ENCODE results near the gene IGSF6.

The IGSF6 gene

DNA sequence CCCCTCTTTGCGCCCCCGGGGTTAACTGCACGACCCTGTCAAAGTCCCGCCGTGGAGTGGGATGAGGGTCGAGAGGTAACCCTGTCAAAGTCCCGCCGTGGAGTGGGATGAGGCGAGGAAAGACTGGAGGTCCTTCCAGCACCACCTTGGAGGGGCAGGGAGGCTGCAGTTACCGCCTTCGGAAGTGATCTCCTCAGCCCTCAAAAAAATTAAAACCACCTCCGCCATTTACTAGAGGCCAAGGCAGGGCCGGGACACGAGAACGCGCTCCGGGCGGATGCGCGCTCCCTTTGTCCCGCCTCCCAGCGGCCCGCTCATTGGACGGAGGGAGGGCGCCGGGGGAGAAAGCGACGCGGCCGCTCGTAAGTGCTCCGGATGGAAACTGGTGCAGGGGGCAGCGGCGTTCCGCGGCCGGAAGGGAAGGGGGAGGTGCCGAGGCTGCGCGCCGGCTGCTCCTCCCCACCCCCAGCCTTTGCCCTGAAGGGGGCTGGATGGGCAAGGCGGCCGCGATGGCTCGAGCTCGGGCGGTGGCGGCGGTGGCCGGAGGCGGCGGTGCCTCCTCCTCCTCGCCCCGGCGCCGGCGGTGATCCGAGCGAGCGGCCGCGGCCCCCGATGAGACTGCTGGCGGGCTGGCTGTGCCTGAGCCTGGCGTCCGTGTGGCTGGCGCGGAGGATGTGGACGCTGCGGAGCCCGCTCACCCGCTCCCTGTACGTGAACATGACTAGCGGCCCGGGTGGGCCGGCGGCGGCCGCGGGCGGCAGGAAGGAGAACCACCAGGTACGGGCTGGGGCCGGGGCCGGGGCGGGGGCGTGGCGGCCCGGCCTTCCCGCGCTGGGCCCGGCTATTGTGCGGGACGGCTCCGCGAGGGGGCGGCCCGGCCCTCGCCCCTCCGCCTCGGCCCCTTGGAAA, 53.0 kb downstream of the IGSF6 start, which contains the start of gene METTL9:
METTL9 (plus strand) TSS at position 456 of the 909 bp plus-strand sequence; CDS start at position 613, 157 bp downstream.
- peak within 1 kb of the TSS; percentile 77 for H3K4me3 ChIP-seq (ENCODE audit: control insufficient read depth, low read depth, low read length)
- TF ChIP-seq, protein P1, sequence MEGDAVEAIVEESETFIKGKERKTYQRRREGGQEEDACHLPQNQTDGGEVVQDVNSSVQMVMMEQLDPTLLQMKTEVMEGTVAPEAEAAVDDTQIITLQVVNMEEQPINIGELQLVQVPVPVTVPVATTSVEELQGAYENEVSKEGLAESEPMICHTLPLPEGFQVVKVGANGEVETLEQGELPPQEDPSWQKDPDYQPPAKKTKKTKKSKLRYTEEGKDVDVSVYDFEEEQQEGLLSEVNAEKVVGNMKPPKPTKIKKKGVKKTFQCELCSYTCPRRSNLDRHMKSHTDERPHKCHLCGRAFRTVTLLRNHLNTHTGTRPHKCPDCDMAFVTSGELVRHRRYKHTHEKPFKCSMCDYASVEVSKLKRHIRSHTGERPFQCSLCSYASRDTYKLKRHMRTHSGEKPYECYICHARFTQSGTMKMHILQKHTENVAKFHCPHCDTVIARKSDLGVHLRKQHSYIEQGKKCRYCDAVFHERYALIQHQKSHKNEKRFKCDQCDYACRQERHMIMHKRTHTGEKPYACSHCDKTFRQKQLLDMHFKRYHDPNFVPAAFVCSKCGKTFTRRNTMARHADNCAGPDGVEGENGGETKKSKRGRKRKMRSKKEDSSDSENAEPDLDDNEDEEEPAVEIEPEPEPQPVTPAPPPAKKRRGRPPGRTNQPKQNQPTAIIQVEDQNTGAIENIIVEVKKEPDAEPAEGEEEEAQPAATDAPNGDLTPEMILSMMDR (IDR thresholded peaks at IDR 0.05; ENCODE audit: control insufficient read depth, insufficient read depth, low read depth, low read length, missing control alignments), result no peak
- DNase-seq (ENCODE audit: low read depth), result peak; percentile 66

DNA sequence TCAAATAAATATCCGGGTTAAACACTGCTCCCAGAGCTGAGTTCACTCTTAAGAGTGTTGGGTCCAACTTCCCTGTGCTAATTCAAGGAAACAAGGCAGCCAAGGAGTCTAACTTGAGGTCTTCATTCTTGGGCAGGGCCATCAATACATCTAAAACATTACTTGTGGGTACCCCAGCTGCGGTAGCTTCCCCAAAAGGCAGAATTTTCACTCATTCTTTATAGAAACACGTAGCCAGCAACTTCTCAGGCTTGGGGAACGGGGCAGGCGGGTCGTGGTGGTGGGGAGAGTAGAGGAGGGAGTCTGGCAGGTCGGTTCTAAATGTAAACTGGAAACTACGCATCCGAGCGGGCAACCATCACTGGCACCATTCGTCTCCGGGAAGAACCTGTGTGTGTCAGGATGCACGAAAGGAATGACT, 53.7 kb downstream of the IGSF6 start:
- H3K4me3 ChIP-seq (ENCODE audit: control insufficient read depth, low read depth, low read length), result peak overlapping the region; percentile 77
- TF ChIP-seq, protein P1 (IDR thresholded peaks at IDR 0.05; ENCODE audit: control insufficient read depth, insufficient read depth, low read depth, low read length, missing control alignments), result no peak
- DNase-seq (ENCODE audit: low read depth), result no peak

DNA sequence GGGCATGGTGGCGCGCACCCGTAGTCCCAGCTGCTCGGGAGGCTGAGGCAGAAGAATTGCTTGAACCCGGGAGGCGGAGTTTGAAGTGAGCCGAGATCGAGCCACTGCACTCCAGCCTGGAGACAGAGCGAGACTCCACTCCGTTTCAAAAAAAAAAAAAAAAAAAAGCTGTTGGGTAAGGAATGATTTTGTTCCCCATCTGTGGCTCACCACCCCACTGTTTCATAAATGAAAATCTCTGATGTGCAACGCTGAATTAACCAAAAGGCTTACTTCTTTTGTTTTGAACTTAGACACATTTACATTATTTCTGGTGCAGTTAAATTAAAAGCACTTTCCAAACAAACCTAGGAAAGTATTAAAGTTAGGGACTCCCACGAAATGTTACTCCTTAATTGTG, 54.2 kb downstream of the IGSF6 start:
- TF ChIP-seq, protein P1 (IDR thresholded peaks at IDR 0.05; ENCODE audit: control insufficient read depth, insufficient read depth, low read depth, low read length, missing control alignments), result no peak
- no peak for DNase-seq (ENCODE audit: low read depth)
- no peak overlapping the region for H3K4me3 ChIP-seq (ENCODE audit: control insufficient read depth, low read depth, low read length)

DNA sequence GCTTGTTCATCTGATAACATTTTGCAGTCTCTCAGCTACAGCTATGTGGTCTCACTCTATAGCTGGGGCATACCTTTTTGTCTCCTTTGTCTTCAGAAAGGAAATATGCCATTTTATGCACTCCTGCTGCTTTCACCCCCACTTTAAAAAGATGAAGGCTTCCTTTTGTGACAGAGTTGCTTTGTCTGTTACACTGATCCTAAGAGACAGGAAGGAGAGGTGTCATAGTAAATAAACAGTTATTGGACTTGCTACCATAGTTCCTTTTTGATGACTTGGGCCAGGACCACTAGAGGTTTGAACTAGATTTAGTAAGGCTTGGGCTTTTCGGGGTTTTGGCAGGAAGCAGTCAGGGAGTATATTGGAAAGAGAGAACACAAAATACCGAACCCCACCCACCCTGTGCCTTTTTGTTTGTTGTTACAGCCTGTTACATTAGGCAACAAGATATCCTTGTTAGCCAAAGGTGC, 54.8 kb downstream of the IGSF6 start:
- H3K4me3 ChIP-seq (ENCODE audit: control insufficient read depth, low read depth, low read length), result no peak overlapping the region
- TF ChIP-seq, protein P1 (IDR thresholded peaks at IDR 0.05; ENCODE audit: control insufficient read depth, insufficient read depth, low read depth, low read length, missing control alignments), result no peak
- no peak for DNase-seq (ENCODE audit: low read depth)

DNA sequence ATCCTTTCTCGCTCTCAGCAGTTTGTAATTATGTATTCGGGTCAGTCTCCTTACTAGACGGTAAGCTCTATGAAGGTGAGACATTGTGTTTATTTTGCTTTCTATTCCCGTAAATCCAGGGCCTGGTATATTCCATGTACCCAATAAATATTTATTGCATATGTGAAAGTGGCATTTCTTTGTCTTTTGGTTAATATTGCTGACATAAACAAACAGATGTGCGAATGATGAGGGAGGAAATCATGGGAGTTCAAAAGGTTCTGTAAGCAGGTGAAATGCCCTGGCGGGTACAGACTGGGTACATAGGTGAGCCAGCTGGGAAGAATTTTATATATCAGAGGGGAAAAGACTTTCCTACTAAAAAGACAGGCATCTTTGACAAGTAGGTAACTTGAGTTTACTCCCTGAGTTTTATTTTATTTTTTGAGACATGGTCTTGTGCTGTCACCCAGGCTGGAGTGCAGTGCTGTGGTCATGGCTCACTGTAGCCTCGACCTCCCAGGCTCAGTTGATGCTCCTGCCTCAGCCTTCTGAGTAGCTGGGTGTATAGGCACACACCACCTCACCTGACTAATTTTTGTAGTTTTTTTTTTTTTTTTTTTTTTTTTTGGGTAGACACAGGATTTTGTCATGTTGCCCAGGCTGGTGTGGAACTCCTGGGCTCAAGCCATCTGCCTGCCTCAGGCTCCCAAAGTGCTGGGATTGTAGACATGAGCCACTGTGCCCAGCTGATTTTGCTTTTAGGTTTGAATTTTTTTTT, 58.7 kb downstream of the IGSF6 start:
- TF ChIP-seq, protein P1 (IDR thresholded peaks at IDR 0.05; ENCODE audit: control insufficient read depth, insufficient read depth, low read depth, low read length, missing control alignments), result no peak
- DNase-seq (ENCODE audit: low read depth), result no peak
- H3K4me3 ChIP-seq (ENCODE audit: control insufficient read depth, low read depth, low read length), result no peak overlapping the region

DNA sequence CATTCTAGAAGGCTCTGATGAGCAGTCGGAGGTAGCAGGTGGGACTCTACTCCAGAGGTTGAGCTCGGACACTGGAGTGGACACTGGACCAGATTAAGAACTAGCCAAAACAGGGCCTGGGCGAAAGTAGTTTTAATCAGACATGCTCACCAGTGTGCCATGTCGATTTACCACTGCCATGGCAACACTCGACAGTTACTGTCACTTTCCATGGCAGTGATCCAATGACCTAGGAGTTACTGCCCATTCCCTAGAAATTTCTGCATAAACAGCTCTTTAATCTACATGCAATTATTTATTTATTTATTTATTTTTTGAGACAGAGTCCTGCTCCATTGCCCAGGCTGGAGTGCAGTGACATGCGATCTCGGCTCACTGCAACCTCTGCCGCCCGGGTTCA, 60.2 kb downstream of the IGSF6 start:
- TF ChIP-seq, protein P1 (IDR thresholded peaks at IDR 0.05; ENCODE audit: control insufficient read depth, insufficient read depth, low read depth, low read length, missing control alignments), result no peak
- DNase-seq (ENCODE audit: low read depth), result no peak
- no peak overlapping the region for H3K4me3 ChIP-seq (ENCODE audit: control insufficient read depth, low read depth, low read length)

All from AG09309 (cell line).